H1 (cell line): ENCODE results near the gene KRT3. TPM values are rescaled to one million over a fixed set of nuclear protein-coding genes. Genes with fewer than 3 reads are reported as not detected.

Source experiments
- EGR1 ChIP-seq: IDR thresholded peaks from 2 replicates; pipeline ENCODE4 v1.6.1; 2011; ENCODE audit warnings: low read depth, low read length, borderline replicate concordance
- RBBP5 ChIP-seq: IDR thresholded peaks from 2 replicates; pipeline ENCODE4 v1.7.1; 2012; ENCODE audit warnings: low read depth, mild to moderate bottlenecking, inconsistent platforms, low read length, moderate library complexity, borderline replicate concordance
- polyA plus RNA-seq, 7 experiments: library from polyadenylated mRNA; depleted of rRNA in 3 of 7; stranded (reverse) in 5 of 7; unstranded in 2 of 7; fragments of >200 nt in 5 of 7; fragments of 200-250 nt in 2 of 7; gene quantifications; 1 replicate in 5 of 7; 2 replicates in 1 of 7; 4 replicates in 1 of 7; pipeline versions ENCODE4 v1.2.1 to v1.2.3, GENCODE V29; 2011 to 2013; ENCODE audit warnings: missing spikeins in 2 of 7, mixed read lengths in 2 of 7
- total RNA-seq: library from RNA; stranded (reverse); fragmentation: NEBNext Ultra II Directional; extraction: Animal tissue kit (Norgen Biotek cat#: 25700); gene quantifications from 2 replicates; pipeline ENCODE4 v1.2.1, GENCODE V29; 2021

The KRT3 gene
- total and polyA plus RNA-seq, 2 of the 8 experiments (the other 6 are each of a cell fraction or from before 2014, with no cell fraction given), result not detected

- TF ChIP-seq RBBP5, result no peak
- no peak for TF ChIP-seq EGR1
Measured at GRCh38 chr12:52748578-52748977, 47.3 kb downstream of the KRT3 start (continued).
